Esophagus squamous epithelium (tissue), 5 donors: ENCODE measurements around the gene VAMP1. TPM values are rescaled to one million over a fixed set of nuclear protein-coding genes. Genes with fewer than 3 reads are reported as not detected.

Source experiments
- DNase-seq: peaks from one replicate; lab custom pipeline; 2025; lab: John Stamatoyannopoulos, UW
- H3K27ac ChIP-seq, 4 donors: fragments of 200-600 bp; sonication (generic); one replicate each; pipeline ENCODE4 v1.5.1; 2016 to 2019; ENCODE audit warnings: mild to moderate bottlenecking in 1 of 4
- H3K27me3 ChIP-seq, 4 donors: fragments of 200-600 bp; sonication (generic); 1 replicate in 3 of 4; 2 replicates in 1 of 4; pipeline versions ENCODE4 v1.5.1 to v1.6.0; 2017 to 2021; ENCODE audit warnings: antibody characterized with exemption in 1 of 4
- H3K36me3 ChIP-seq, 3 donors: fragments of 200-600 bp; sonication (generic); one replicate each; pipeline ENCODE4 v1.5.1; 2016 to 2019
- H3K4me1 ChIP-seq, 3 donors: fragments of 200-600 bp; sonication (generic); one replicate each; pipeline ENCODE4 v1.5.1; 2017 to 2019
- H3K4me3 ChIP-seq, 4 donors: fragments of 200-600 bp; sonication (generic); 1 replicate in 3 of 4; 2 replicates in 1 of 4; pipeline ENCODE4 v1.5.1; 2016 to 2019; ENCODE audit warnings: mild to moderate bottlenecking in 2 of 4, moderate library complexity in 1 of 4
- H3K9me3 ChIP-seq, 3 donors: fragments of 200-600 bp; sonication (generic); one replicate each; pipeline ENCODE4 v1.5.1; 2016 to 2019
- CTCF ChIP-seq, 6 experiments: fragments of 450-650 bp in 4 of 6; fragments of 200-600 bp in 2 of 6; sonication (generic) in 2 of 6; IDR thresholded peaks; one replicate each; pipeline ENCODE4 v1.5.1; 2016 to 2019; ENCODE audit warnings: antibody characterized with exemption in 6 of 6, mild to moderate bottlenecking in 4 of 6, moderate library complexity in 4 of 6
- POLR2A ChIP-seq, 4 donors: fragments of 450-650 bp; IDR thresholded peaks; one replicate each; pipeline ENCODE4 v1.6.1; 2017; ENCODE audit warnings: antibody characterized with exemption in 4 of 4, mild to moderate bottlenecking in 4 of 4, moderate library complexity in 3 of 4
- WGBS, 2 donors: methylation state at CpG; one replicate each; pipeline ENCODE4 v1.1.5; 2018; 5-methylcytosine and 5-hydroxymethylcytosine counted together
- intact Hi-C: fragments of 100-400 bp; cut with DNase I; formaldehyde crosslinking; loops from one replicate; pipeline ENCODE4 v1.15.0; 2022
- total RNA-seq, 4 donors: library from RNA; depleted of rRNA; stranded (reverse); fragments of >200 nt; gene quantifications; one replicate each; pipeline ENCODE4 v1.1.0, GENCODE V29; 2016
- donor health status: DM: yes; HTN: yes; CAD: no.

Gene VAMP1
- 1 to 10 TPM; 1.2 to 9.1 (median 5.1) TPM for total RNA-seq

- intact Hi-C loops: loop anchor here (10.0 kb wide), 1 partner anchor 64 kb away; the partner anchor contains the start of gene GAPDH
- Histone ChIP-seq H3K4me3 (peak within 1 kb of the TSS; percentile 65 to 89 (median 67)), H3K36me3 (peaks cover 0 to 14% (median 0%) of the 10 kb centered on the region in 3 donors), H3K4me1 (peaks cover 6 to 53% (median 23%) of the 10 kb centered on the region in 3 donors), H3K27ac (peak within 1 kb of the TSS; percentile 84 to 96 (median 89)), H3K27me3 (no peaks in the 10 kb centered on the region), H3K9me3 (no peaks in the 10 kb centered on the region)
- WGBS, 2 donors: 0% methylated on average over 3 to 6 of the region's 69 CpGs
- DNase-seq: peak; percentile 99
- TF ChIP-seq POLR2A (IDR thresholded peaks at IDR 0.05) (peak in 3 of 4 donors; percentile 53 to 99 (median 99)), CTCF (IDR thresholded peaks at IDR 0.05) (peak in 3 of 6 experiments; percentile 39 to 41 (median 39))
Observed at GRCh38 chr12:6470375-6471163, at the start of gene VAMP1. Gene VAMP1, minus strand, starts transcription at chr12:6470677. Its CDS starts 146 bp downstream, at chr12:6470531.

- H3K27ac ChIP-seq: no peak overlapping the region
- 71 to 82% methylated on average over 3 of the region's 3 CpGs for WGBS, 2 donors
- H3K36me3 ChIP-seq: peaks cover 30 to 100% (median 63%) of the 10 kb centered on the region in 3 donors
- intact Hi-C loops: no loop called here
- peaks cover 0 to 6% (median 0%) of the 10 kb centered on the region in 3 donors for H3K4me1 ChIP-seq
- no peaks in the 10 kb centered on the region for H3K27me3 ChIP-seq
- no peaks in the 10 kb centered on the region for H3K9me3 ChIP-seq
- DNase-seq: no peak
- no peak overlapping the region for H3K4me3 ChIP-seq
- TF ChIP-seq POLR2A (IDR thresholded peaks at IDR 0.05): no peak
- TF ChIP-seq CTCF (IDR thresholded peaks at IDR 0.05): no peak
Observed at GRCh38 chr12:6520186-6520585, 49.7 kb upstream of the VAMP1 start.

- Histone ChIP-seq H3K4me3 (no peak overlapping the region), H3K27me3 (no peaks in the 10 kb centered on the region), H3K27ac (peak overlapping the region in 3 of 4 donors; percentile 28 to 67 (median 36)), H3K36me3 (peaks cover 0 to 61% (median 0%) of the 10 kb centered on the region in 3 donors), H3K9me3 (no peaks in the 10 kb centered on the region), H3K4me1 (peaks cover 0 to 15% (median 5%) of the 10 kb centered on the region in 3 donors)
- TF ChIP-seq POLR2A (IDR thresholded peaks at IDR 0.05): no peak
- WGBS, 2 donors: 72 to 74% methylated on average over 6 to 7 of the region's 7 CpGs
- intact Hi-C loops: no loop called here
- no peak for DNase-seq
Observed at GRCh38 chr12:6508087-6508486, 37.6 kb upstream of the VAMP1 start.

- H3K4me3 ChIP-seq: no peak overlapping the region
Observed at GRCh38 chr12:6507102-6507998, 36.9 kb upstream of the VAMP1 start.

More at GRCh38 chr12:6507102-6507998, 36.9 kb upstream of the VAMP1 start:
- Histone ChIP-seq H3K36me3 (peaks cover 0 to 59% (median 0%) of the 10 kb centered on the region in 3 donors), H3K27me3 (no peaks in the 10 kb centered on the region), H3K27ac (peak overlapping the region; percentile 33 to 67 (median 35)), H3K9me3 (no peaks in the 10 kb centered on the region), H3K4me1 (peaks cover 0 to 15% (median 5%) of the 10 kb centered on the region in 3 donors)
- intact Hi-C loops: no loop called here
- 59 to 67% methylated on average over 11 to 12 of the region's 12 CpGs for WGBS, 2 donors
- no peak for DNase-seq
- TF ChIP-seq CTCF (IDR thresholded peaks at IDR 0.05): no peak
- TF ChIP-seq POLR2A (IDR thresholded peaks at IDR 0.05): no peak
